ENCODE results near the gene HOXD4.

Gene HOXD4

GRCh38 chr2:176193048-176193447 lies 41.7 kb downstream of the HOXD4 start:
- DNase-seq: no peak

- no peak for DNase-seq
Observed at GRCh38 chr2:176199902-176200301, 48.6 kb downstream of the HOXD4 start.

- no peak for DNase-seq
Observed at GRCh38 chr2:176200971-176201370, 49.6 kb downstream of the HOXD4 start.

- DNase-seq: no peak
Observed at GRCh38 chr2:176202491-176202890, 51.1 kb downstream of the HOXD4 start.

Data from fibroblast of skin of abdomen (primary cell).